Neural crest cell (in vitro differentiated cells): ENCODE data around the gene VWA2. TPM values are rescaled to one million over a fixed set of nuclear protein-coding genes. Genes with fewer than 3 reads are reported as not detected.
A peak's percentile ranks its signal among the peaks of the same experiment; 100 is the strongest.

Experiments
- DNase-seq: peaks from one replicate; pipeline ENCODE4 v3.0.0; 2021; ENCODE audit warnings: low read depth, mixed read lengths, low spot score
- H3K27ac Mint-ChIP-seq: one replicate; pipeline ENCODE4 v1.8.0; 2021; ENCODE audit warnings: mild to moderate bottlenecking, mixed read lengths; ENCODE audit not compliant: unreplicated experiment
- H3K27me3 Mint-ChIP-seq: 2 replicates; pipeline ENCODE4 v1.8.0; 2021; ENCODE audit warnings: low read depth, mild to moderate bottlenecking, mixed read lengths
- H3K36me3 Mint-ChIP-seq: 2 replicates; pipeline ENCODE4 v1.8.0; 2021; ENCODE audit warnings: low read depth, mild to moderate bottlenecking, mixed read lengths
- H3K4me1 Mint-ChIP-seq: 2 replicates; pipeline ENCODE4 v1.8.0; 2021; ENCODE audit warnings: mixed read lengths
- H3K4me3 Mint-ChIP-seq: one replicate; pipeline ENCODE4 v1.8.0; 2021; ENCODE audit warnings: mild to moderate bottlenecking, mixed read lengths
- H3K9me3 Mint-ChIP-seq: 2 replicates; pipeline ENCODE4 v1.8.0; 2021; ENCODE audit warnings: mixed read lengths
- total RNA-seq: library from RNA; stranded (reverse); gene quantifications from 2 replicates; pipeline ENCODE4 v1.2.1, GENCODE V29; 2021
- TF ChIP-seq, protein P1 (sequence below): fragments of 200-600 bp; sonication (generic); conservative IDR thresholded peaks from 2 replicates; pipeline ENCODE4 v1.5.0; 2021; ENCODE audit warnings: antibody characterized with exemption, mild to moderate bottlenecking

VWA2 gene
- total RNA-seq, 1 donor from 2014 or later = not detected

DNA sequence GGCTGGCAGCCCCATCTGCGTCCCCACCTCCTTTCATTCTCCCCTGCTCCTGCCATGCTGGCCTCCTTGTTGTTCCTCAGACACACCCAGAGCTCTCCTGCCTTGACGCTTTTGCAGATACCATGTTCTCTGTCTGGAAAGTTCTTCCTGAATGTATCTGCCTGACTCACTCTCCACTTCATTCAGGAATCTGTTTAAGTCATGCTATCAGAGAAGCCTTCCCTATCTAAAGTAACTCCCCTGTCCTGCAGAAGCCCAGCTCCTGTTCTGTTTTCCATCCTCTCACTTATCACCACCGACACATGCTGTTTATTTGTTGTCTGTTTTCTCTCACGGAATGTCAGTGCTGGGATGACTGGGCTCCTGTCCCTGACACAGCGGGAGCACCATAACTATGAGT is 83.3 kb downstream of the VWA2 start:
- H3K36me3 Mint-ChIP-seq = peaks cover 7% of the 10 kb centered on the region
- H3K27me3 Mint-ChIP-seq = no peaks in the 10 kb centered on the region
- H3K4me3 Mint-ChIP-seq = no peak overlapping the region
- H3K4me1 Mint-ChIP-seq = peaks cover 32% of the 10 kb centered on the region
- TF ChIP-seq, protein P1, sequence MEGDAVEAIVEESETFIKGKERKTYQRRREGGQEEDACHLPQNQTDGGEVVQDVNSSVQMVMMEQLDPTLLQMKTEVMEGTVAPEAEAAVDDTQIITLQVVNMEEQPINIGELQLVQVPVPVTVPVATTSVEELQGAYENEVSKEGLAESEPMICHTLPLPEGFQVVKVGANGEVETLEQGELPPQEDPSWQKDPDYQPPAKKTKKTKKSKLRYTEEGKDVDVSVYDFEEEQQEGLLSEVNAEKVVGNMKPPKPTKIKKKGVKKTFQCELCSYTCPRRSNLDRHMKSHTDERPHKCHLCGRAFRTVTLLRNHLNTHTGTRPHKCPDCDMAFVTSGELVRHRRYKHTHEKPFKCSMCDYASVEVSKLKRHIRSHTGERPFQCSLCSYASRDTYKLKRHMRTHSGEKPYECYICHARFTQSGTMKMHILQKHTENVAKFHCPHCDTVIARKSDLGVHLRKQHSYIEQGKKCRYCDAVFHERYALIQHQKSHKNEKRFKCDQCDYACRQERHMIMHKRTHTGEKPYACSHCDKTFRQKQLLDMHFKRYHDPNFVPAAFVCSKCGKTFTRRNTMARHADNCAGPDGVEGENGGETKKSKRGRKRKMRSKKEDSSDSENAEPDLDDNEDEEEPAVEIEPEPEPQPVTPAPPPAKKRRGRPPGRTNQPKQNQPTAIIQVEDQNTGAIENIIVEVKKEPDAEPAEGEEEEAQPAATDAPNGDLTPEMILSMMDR = no peak
- no peak for DNase-seq
- no peaks in the 10 kb centered on the region for H3K9me3 Mint-ChIP-seq
- no peak overlapping the region for H3K27ac Mint-ChIP-seq

GRCh38 chr10:114323023-114323422 is 84.0 kb downstream of the VWA2 start:
- H3K27me3 Mint-ChIP-seq = no peaks in the 10 kb centered on the region
- peaks cover 7% of the 10 kb centered on the region for H3K36me3 Mint-ChIP-seq
- no peaks in the 10 kb centered on the region for H3K9me3 Mint-ChIP-seq
- no peak overlapping the region for H3K27ac Mint-ChIP-seq
- DNase-seq = no peak
- no peak overlapping the region for H3K4me3 Mint-ChIP-seq
- TF ChIP-seq, protein P1 = no peak
- H3K4me1 Mint-ChIP-seq = peaks cover 32% of the 10 kb centered on the region

DNA sequence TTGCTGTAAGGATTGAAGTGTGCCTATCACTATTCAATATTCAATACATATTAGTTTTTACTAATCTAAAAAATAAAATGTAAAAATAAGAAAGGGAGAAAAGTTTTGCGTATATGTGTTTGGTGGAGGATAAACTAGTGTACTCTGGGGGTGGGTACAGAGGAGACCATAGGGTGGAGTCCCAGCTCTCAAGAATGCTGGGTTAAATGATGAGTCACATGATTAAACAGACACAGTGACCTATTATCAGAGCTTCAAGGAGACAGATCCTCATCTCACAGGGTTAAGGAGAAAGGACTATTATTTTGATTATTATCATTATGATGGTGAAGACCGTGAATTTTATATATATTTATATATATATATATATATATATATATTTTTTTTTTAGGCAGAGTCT is 87.7 kb downstream of the VWA2 start:
- Mint-ChIP-seq H3K4me3 (no peak overlapping the region), H3K9me3 (no peaks in the 10 kb centered on the region), H3K4me1 (peaks cover 32% of the 10 kb centered on the region), H3K27me3 (no peaks in the 10 kb centered on the region), H3K36me3 (no peaks in the 10 kb centered on the region), H3K27ac (no peak overlapping the region)
- no peak for DNase-seq
- TF ChIP-seq, protein P1 = no peak

DNA sequence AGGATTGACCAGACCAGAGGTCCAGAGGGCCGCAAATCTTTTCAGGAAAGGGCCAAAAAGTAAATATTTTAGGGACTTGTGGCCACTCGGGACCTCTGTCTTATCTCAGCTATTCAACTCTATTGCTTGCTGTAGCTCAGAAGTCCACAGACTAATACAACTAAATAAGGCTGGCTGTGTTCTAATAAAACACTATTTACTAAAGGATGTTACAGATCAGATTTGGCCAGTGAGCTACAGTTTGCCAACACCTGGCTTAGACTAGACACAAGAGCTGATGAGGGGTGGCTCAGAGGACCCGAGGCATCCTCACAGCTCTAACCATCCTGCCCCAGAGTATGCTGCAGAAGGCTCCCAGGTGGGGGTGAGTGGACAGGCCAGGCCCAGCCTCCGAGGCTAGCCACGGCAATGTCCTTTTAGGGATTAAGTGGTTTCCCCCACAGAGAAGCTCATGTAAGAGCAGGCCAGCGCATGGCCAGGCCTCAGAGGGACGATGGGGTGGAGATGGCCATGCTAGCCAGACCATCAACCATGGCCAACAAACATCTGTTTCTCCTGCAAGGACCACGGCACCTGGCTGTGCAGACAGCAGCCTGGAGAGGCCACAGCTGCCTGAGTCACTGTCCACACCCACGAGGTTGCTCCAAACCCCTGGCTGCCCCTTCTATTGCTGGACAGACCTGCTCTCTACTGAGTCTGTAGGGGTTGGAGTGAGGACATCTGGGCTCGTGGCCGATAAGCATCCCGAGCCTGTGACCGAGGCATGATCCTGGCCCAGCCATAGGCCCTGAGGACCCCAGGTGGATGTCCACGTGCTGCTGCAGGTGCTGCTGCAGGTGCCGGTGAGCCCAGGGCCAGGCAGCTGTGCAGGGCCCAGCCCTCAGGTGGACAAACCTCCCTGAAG is 88.7 kb downstream of the VWA2 start:
- no peak for DNase-seq
- Mint-ChIP-seq H3K36me3 (no peaks in the 10 kb centered on the region), H3K9me3 (no peaks in the 10 kb centered on the region), H3K4me1 (peaks cover 34% of the 10 kb centered on the region), H3K27me3 (no peaks in the 10 kb centered on the region), H3K4me3 (no peak overlapping the region), H3K27ac (peak overlapping the region; percentile 57)
- TF ChIP-seq, protein P1 = no peak

- Mint-ChIP-seq H3K9me3 (no peaks in the 10 kb centered on the region), H3K36me3 (no peaks in the 10 kb centered on the region), H3K4me1 (peaks cover 39% of the 10 kb centered on the region), H3K4me3 (no peak overlapping the region), H3K27me3 (no peaks in the 10 kb centered on the region), H3K27ac (no peak overlapping the region)
- no peak for DNase-seq
- TF ChIP-seq, protein P1 = no peak
These were observed 89.4 kb downstream of the VWA2 start for GRCh38 chr10:114328441-114328812.
